ENCODE results near the gene SEMA5A. TPM values are rescaled to one million over a fixed set of nuclear protein-coding genes. Genes with fewer than 3 reads are reported as not detected.
A peak's percentile ranks its signal among the peaks of the same experiment; 100 is the strongest.

Gene SEMA5A
- total RNA-seq, 1 donor from 2014 or later, result 9.3 TPM

DNA sequence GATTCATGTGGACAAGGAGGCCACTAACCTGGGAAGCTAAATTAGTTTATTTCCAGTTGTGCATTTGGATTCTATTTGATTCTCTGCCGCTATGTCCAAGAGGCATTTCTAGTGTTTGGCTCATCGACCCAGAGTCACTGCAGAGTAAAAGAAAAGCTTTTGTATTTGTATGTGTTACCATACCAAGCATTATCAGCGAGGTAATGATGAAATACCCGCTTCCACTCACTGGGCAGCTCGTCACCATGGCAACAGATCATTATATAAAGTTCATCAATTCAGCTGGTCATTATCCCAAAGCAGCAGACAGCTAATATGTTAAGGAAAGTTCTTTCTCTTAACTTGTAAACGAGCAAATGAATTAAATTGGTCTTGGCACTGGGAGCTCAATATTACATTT is 380.3 kb downstream of the SEMA5A start:
- Histone ChIP-seq H3K4me3 (no peak overlapping the region), H3K4me1 (no peaks in the 10 kb centered on the region), H3K36me3 (no peaks in the 10 kb centered on the region), H3K9me3 (no peaks in the 10 kb centered on the region), H3K27me3 (no peaks in the 10 kb centered on the region), H3K27ac (no peak overlapping the region)
- intact Hi-C loops (cut with DNase I), result no loop called here
- DNase-seq (ENCODE audit: extremely low spot score in 2 of 2), result no peak
- TF ChIP-seq, protein P1, sequence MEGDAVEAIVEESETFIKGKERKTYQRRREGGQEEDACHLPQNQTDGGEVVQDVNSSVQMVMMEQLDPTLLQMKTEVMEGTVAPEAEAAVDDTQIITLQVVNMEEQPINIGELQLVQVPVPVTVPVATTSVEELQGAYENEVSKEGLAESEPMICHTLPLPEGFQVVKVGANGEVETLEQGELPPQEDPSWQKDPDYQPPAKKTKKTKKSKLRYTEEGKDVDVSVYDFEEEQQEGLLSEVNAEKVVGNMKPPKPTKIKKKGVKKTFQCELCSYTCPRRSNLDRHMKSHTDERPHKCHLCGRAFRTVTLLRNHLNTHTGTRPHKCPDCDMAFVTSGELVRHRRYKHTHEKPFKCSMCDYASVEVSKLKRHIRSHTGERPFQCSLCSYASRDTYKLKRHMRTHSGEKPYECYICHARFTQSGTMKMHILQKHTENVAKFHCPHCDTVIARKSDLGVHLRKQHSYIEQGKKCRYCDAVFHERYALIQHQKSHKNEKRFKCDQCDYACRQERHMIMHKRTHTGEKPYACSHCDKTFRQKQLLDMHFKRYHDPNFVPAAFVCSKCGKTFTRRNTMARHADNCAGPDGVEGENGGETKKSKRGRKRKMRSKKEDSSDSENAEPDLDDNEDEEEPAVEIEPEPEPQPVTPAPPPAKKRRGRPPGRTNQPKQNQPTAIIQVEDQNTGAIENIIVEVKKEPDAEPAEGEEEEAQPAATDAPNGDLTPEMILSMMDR (IDR thresholded peaks at IDR 0.05), result no peak

DNA sequence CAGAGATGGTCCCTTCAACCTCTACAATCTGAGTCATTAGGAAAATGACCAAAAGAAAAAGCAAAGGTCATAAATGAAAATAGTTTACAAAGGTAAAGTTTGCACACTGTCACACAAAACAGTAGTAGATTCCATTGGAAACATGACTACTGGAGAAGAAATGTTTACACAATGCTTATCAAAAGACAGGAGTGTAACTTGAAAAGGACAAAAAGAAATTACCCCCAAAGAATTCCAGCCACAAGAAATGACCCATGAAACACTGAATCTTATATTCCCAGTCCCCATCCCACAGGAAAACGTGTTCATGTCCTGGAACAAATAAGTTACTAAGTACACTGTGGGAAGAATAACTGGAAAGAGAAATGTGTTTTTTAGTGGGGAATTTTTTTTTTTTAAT is 385.1 kb downstream of the SEMA5A start:
- H3K36me3 ChIP-seq, result no peaks in the 10 kb centered on the region
- no peaks in the 10 kb centered on the region for H3K27me3 ChIP-seq
- H3K4me1 ChIP-seq, result no peaks in the 10 kb centered on the region
- H3K9me3 ChIP-seq, result no peaks in the 10 kb centered on the region
- no peak for TF ChIP-seq POLR2A (IDR thresholded peaks at IDR 0.05)
- no peak for TF ChIP-seq POLR2AphosphoS5 (IDR thresholded peaks at IDR 0.05; ENCODE audit: insufficient read depth in 1 of 2, low read depth in 1 of 2)
- TF ChIP-seq, protein P1 (IDR thresholded peaks at IDR 0.05), result no peak
- intact Hi-C loops (cut with DNase I), result no loop called here
- DNase-seq (ENCODE audit: extremely low spot score in 2 of 2), result no peak
- no peak overlapping the region for H3K27ac ChIP-seq
- no peak overlapping the region for H3K4me3 ChIP-seq

DNA sequence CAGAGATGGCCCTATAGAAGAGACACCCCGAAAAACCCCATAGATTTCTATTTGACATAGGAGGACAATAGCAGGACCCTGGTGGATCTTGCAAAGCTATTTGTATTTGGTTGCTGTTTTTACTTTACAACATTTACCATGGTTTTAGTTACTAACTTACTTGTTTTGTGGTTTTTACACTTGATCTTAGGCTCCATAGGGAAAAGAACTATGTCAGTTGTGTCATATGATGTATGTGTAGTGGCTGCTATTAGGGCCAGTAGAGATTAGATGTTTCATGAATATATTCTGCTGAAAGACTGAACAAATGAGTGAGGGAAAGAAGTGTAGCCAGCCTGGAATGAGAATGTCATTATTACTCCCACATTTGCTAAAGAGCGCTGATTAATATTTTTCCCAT is 388.1 kb downstream of the SEMA5A start:
- Histone ChIP-seq H3K4me3 (no peak overlapping the region), H3K4me1 (no peaks in the 10 kb centered on the region), H3K36me3 (no peaks in the 10 kb centered on the region), H3K27me3 (no peaks in the 10 kb centered on the region), H3K27ac (no peak overlapping the region), H3K9me3 (no peaks in the 10 kb centered on the region)
- TF ChIP-seq POLR2A (IDR thresholded peaks at IDR 0.05), result no peak
- TF ChIP-seq POLR2AphosphoS5 (IDR thresholded peaks at IDR 0.05; ENCODE audit: insufficient read depth in 1 of 2, low read depth in 1 of 2), result no peak
- TF ChIP-seq, protein P1 (IDR thresholded peaks at IDR 0.05), result no peak
- DNase-seq (ENCODE audit: extremely low spot score in 2 of 2), result no peak
- intact Hi-C loops (cut with DNase I), result no loop called here

DNA sequence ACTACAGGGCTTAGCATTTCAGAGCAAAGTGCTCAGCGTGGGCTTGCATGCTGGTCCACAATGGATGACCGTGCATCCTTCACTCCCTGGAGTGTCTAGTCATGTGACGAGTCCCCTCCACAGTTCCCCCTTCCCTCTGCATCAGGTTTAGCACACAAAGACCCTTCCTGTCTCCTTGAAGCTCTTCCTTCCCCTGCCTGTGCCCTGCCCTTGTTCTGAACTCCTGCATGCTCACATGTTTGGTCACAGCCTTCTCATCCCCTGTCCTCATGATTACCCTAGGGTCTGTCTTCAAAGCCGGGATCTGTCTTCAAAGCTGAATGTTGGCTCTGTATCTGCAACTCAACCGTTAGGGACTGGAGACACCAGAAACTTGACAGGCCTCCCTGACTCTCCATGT is 388.9 kb downstream of the SEMA5A start:
- H3K9me3 ChIP-seq, result no peaks in the 10 kb centered on the region
- DNase-seq (ENCODE audit: extremely low spot score in 2 of 2), result no peak
- TF ChIP-seq, protein P1 (IDR thresholded peaks at IDR 0.05), result no peak
- TF ChIP-seq POLR2AphosphoS5 (IDR thresholded peaks at IDR 0.05; ENCODE audit: insufficient read depth in 1 of 2, low read depth in 1 of 2) (no peak), POLR2A (IDR thresholded peaks at IDR 0.05) (no peak)
- no peaks in the 10 kb centered on the region for H3K4me1 ChIP-seq
- H3K36me3 ChIP-seq, result no peaks in the 10 kb centered on the region
- H3K4me3 ChIP-seq, result no peak overlapping the region
- no peak overlapping the region for H3K27ac ChIP-seq
- intact Hi-C loops (cut with DNase I), result no loop called here
- H3K27me3 ChIP-seq, result no peaks in the 10 kb centered on the region

DNA sequence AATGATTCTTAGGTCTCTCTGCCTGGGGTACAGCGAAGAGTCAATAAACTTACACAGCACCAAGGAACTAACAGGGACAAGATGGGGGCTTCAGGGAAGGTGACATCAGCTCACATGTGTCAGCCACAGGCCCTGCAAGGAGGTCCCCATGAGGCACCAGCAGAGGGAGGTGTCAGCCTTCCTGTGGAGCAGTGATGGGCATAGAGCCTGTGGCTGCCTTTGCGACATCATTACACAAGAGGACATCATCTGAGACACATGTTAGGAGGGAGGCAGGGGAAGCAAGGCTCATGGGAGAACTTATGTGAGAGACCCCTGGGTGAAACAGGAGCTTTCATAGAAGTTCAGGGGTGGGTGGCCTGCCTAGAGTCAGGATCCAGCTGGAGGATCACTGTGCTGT is 389.6 kb downstream of the SEMA5A start:
- H3K9me3 ChIP-seq, result no peaks in the 10 kb centered on the region
- DNase-seq (ENCODE audit: extremely low spot score in 2 of 2), result no peak
- H3K27me3 ChIP-seq, result no peaks in the 10 kb centered on the region
- no peaks in the 10 kb centered on the region for H3K36me3 ChIP-seq
- intact Hi-C loops (cut with DNase I), result no loop called here
- H3K27ac ChIP-seq, result no peak overlapping the region
- no peaks in the 10 kb centered on the region for H3K4me1 ChIP-seq
- H3K4me3 ChIP-seq, result no peak overlapping the region
- TF ChIP-seq POLR2A (IDR thresholded peaks at IDR 0.05) (no peak), POLR2AphosphoS5 (IDR thresholded peaks at IDR 0.05; ENCODE audit: insufficient read depth in 1 of 2, low read depth in 1 of 2) (no peak)
- TF ChIP-seq, protein P1 (IDR thresholded peaks at IDR 0.05), result peak in 1 of 3 experiments; percentile 30
